Uterus (tissue), 2 donors: ENCODE measurements around the gene FMN2.

ENCODE experiments used
- POLR2A ChIP-seq, 2 donors: fragments of 450-650 bp; IDR thresholded peaks; one replicate each; pipeline ENCODE4 v1.6.1; 2016; ENCODE audit warnings: antibody characterized with exemption in 2 of 2, mild to moderate bottlenecking in 1 of 2, moderate library complexity in 1 of 2
- TF ChIP-seq, protein P1 (sequence below), 4 experiments: fragments of 200-600 bp in 2 of 4; fragments of 450-650 bp in 2 of 4; sonication (generic) in 2 of 4; IDR thresholded peaks; one replicate each; pipeline ENCODE4 v1.5.1; 2016 to 2019; ENCODE audit warnings: antibody characterized with exemption in 4 of 4, mild to moderate bottlenecking in 2 of 4, moderate library complexity in 1 of 4

DNA sequence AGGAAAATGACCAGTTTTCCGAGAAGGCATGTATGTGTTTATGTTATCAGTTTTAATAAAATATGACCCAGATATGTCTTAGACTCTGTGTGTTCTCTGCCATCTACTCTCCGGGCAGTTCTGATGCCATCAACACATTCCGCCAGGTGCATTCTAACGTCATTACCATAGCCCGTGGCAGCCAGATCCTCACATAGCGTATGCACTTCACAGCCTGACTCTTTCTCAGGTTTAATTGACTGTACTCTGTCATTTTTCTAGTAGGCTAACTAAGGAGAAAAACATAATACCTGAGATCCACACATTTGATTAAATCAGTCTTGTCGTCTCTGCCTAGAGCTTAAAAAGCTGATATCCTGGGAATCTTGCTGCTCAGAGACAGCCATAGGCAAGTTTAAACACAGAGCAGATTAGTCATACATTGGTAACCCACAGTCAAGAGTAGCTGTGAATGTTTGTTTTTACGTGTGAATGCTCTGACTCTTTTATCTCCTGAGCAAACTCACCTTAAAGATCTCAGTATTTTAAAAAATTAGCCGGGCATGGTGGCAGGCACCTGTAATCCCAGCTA lies 344.4 kb downstream of the FMN2 start:
- TF ChIP-seq, protein P1, sequence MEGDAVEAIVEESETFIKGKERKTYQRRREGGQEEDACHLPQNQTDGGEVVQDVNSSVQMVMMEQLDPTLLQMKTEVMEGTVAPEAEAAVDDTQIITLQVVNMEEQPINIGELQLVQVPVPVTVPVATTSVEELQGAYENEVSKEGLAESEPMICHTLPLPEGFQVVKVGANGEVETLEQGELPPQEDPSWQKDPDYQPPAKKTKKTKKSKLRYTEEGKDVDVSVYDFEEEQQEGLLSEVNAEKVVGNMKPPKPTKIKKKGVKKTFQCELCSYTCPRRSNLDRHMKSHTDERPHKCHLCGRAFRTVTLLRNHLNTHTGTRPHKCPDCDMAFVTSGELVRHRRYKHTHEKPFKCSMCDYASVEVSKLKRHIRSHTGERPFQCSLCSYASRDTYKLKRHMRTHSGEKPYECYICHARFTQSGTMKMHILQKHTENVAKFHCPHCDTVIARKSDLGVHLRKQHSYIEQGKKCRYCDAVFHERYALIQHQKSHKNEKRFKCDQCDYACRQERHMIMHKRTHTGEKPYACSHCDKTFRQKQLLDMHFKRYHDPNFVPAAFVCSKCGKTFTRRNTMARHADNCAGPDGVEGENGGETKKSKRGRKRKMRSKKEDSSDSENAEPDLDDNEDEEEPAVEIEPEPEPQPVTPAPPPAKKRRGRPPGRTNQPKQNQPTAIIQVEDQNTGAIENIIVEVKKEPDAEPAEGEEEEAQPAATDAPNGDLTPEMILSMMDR (IDR thresholded peaks at IDR 0.05), result no peak
- TF ChIP-seq POLR2A (IDR thresholded peaks at IDR 0.05), result no peak
